Fibroblast of peridontal ligament (primary cell): ENCODE results near the gene S100A10.

ENCODE experiments used
- DNase-seq: peaks from one replicate; pipeline ENCODE4 v3.0.0-alpha.2; 2010; ENCODE audit errors: extremely low read depth

S100A10 gene

DNA sequence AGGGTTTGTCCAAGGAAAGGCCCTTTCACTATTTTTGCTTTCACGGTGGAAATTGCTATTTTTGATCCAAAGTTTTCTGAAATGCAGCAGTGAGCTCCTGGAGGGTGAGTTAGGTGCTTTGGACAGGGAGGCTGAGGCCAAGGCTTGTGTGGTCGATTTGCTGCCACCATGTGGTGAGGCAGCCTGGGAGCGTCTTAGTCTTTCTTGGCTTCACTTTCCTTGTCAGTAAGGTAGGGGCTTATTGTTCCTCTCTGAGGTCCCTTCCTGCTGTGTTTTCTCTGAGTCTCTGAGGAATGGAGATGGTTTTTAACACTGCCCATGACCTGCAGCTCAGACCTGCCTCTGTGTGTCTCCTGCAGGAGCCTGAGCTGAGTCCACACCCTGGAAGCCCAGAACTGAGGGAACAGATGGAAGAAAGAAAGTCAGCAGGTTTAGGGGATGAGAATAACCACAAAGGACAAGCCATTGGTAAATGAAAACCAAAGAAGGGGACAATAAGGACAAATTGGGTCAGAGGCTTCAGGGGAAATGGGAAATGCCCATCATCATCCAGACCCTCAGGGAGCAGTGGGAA, 20.1 kb upstream of the S100A10 start:
- DNase-seq, result peak; percentile 50

DNA sequence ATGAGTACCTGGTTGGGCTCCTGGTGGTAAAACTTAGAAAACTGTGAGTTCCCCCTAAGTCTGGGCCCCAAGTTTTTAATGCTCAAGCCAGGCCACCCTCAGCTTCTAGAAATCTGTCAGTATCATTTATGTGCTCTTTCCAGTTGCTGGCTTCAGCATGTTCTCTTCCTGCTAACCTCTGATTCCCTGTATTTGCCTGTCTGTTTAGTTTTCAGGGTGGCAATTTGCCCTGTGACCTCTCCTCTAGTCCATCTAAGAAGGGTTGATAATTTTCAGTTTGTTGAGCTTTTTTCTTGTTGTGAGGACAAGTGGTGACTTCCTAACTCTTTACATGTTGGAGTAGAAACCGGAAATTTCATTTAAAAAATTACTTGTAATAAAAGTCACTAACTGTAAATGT, 16.0 kb upstream of the S100A10 start:
- no peak for DNase-seq

DNA sequence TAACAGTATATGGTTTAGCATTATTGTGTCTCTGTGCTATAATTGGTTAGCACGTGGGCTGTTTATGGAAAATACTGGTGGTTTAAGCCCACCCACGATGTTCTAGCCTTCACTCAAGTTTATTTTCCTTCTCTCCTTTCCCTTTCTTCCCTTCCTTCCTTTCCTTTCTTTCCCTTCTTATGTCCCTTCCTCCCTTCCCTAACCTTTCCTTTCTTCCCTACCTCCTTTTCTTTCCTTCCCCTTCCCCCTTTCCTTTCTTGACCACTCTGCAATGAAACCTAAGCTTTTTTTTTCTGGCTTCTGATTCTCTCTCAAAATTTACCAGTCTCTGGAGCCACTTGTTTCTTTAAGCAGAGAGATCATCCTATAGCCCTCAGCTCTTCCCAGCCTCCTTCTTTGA, 13.4 kb upstream of the S100A10 start:
- DNase-seq, result no peak

DNA sequence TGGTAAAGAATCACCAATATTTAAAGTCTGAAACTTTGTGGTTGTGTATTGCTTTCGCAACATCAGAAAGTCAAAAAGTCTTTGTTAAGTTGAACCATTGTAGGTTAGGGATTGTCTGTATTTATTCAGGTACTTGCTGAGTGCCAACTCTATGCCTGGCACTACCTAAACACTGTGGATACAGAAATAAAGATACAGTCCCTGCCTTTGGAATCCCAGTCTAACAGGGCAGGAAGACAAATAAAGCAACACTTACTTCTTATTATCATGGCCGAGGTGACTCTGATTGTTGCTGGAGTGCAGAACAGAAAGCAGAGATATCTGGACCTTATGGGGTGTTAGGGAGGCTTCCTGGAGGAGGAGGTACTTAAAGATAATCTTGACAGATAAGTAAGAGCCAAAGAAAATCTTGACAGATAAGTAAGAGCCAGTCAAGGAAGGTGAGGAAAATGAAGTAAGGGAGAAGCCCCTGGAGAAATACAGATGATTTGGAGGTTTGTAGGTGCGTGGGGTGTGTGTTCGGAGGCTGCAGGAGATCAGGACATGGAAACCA, 11.8 kb upstream of the S100A10 start:
- no peak for DNase-seq

DNA sequence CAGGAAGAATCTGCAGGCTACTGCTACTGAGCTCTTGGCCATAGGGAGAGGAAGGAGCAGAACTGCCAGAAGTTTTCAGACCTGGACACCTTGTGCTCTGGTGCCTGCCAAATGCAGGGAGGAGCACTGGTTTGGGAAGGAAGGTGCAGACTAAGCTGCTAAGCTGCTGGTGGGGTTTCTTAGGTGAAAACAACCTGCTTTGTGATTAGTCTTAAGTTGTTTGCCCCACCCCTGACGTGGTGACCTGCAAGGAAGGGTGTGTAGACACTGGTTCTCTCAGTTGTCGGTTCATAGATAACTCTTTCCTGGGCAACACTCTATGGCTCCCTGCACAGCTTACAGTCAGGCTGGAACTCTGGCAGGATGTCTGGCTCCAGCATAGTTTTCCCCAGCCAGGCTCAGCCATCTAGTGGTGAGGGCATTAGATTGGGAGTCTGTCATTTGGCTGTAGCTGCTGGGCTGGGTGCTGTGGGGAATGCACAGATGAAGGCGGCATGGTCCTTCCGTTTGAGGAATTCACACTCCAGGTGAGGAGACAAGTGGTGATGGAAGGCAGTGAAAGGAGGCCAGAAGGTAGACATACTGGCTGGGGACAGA, 10.3 kb upstream of the S100A10 start:
- DNase-seq, result no peak

GRCh38 chr1:152002960-152003359, 9.3 kb upstream of the S100A10 start:
- no peak for DNase-seq

- peak; percentile 100 for DNase-seq
Observed at GRCh38 chr1:152001631-152002584, 8.2 kb upstream of the S100A10 start.

GRCh38 chr1:152000964-152001630, 7.4 kb upstream of the S100A10 start:
- no peak for DNase-seq

GRCh38 chr1:151998611-151999362, 5.1 kb upstream of the S100A10 start:
- no peak for DNase-seq

GRCh38 chr1:151997284-151997570, 3.6 kb upstream of the S100A10 start:
- no peak for DNase-seq

GRCh38 chr1:151995774-151996173, 2.1 kb upstream of the S100A10 start:
- peak; percentile 50 for DNase-seq

- peak; percentile 100 for DNase-seq
Observed at GRCh38 chr1:151994956-151995355, 1.3 kb upstream of the S100A10 start.

DNA sequence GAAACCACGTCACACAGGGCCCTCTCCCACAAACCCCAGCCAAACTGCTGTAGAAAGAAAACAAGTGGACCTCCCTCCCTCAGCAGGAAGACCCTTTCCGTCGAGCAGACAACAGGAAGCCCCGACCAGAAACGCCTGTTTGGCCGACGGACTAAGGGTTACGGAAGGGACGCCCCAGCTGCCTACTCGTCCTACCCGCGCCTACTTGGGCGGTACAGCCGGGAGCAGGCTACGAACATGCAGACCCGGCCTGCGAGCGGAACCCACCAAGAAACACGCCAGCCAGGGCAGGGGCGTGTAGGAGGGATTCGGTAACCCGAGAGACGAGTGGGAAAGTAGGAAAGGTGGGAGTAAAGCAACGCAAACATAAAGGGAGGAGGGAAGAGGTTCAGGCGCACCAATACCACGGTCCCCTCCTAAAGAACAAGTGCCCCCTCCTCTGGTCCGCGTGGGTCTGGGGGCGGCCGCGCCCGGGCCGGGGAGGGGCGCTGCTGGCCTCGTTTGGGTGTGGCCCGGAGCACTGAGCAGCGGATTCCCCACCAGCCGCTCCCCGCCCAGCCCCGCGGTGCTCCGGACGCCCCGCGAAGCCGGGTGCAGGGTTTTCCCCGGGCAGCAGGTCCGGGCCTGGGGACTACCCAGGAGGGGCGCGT, 450 bp downstream of the S100A10 start:
- DNase-seq, result no peak

DNA sequence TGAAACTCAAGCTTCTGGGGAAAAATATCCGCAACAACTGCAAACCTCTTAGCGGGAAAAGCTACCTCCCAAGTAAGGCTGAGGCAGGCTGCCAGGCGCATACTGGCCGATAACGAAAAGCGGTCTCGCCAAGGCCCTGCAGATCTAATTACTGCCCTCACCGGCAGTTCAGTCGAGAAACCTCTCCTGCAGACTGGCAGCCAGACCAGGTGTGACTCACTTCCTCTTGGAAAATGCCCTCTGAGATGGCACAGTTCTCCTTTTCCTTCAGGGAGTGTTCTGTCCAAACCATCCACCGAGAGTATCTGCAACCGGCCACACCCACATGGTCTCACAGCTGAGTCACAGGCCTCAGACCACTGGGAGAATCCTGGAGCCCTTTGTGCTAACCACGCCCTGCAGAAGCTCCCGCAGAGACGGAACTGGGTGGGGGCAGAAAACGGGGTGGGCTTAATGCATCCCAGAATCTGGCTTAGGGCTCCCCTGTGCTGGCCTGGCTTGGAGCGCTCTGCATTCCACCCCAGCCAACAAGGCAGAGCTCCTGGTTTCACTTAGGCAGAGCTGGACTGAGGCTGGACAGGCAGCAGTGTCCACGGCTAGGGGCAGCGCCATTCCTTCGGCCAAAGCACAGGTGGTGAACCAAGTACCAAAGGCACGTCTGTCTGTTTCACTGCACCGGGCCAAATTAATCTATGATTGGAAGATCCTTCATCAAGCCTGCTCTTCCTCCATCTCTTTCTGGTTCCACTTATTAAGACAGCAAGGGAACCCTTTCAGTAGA, 1.2 kb downstream of the S100A10 start:
- peak; percentile 83 for DNase-seq

DNA sequence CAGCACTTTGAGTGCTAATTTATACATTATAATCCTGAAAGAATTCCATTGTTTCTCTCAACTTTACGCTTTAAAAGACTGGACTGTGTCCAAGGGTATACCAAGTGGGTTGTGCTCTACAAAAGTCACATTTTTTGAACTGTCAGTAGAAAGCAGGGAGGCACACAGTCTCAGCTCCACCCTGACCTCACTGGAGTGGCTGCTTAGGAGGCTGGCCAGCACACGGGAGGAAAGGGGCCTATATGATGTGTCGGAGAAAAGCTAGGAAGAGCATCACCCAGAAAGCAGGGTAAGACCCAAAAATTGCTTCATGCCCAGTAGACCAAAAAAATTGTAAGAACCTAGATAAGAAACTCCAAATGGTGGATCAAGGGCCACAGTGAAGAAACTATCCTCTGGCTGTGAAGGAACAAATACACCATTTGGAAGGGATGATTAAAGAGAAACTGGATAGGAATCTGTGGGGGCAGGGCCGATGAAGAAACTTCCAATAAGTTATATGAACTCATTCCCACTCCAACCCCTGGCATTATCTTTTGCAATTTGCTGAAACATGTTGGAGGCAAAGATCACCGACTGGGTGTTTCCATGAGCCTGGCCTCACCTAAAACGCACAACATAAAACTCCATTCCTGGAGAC, 1.9 kb downstream of the S100A10 start:
- DNase-seq, result no peak

DNA sequence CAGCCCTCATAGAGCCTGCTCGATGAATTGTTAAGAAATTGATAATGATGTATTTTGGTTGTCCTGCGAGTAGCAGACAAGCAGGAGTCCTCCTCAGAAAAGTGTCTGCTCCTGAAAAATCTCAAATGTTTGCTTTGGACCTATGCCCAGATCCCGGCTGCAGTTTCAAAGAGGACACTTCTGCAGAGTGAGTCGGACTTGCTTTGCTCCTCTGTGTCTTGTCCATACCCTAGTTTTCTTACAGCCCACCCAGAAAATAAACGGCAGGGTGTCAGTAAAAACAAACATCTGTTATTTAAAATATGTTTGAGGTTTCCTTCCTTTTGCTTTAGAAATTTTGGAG, 2.8 kb downstream of the S100A10 start:
- DNase-seq, result peak; percentile 64

DNA sequence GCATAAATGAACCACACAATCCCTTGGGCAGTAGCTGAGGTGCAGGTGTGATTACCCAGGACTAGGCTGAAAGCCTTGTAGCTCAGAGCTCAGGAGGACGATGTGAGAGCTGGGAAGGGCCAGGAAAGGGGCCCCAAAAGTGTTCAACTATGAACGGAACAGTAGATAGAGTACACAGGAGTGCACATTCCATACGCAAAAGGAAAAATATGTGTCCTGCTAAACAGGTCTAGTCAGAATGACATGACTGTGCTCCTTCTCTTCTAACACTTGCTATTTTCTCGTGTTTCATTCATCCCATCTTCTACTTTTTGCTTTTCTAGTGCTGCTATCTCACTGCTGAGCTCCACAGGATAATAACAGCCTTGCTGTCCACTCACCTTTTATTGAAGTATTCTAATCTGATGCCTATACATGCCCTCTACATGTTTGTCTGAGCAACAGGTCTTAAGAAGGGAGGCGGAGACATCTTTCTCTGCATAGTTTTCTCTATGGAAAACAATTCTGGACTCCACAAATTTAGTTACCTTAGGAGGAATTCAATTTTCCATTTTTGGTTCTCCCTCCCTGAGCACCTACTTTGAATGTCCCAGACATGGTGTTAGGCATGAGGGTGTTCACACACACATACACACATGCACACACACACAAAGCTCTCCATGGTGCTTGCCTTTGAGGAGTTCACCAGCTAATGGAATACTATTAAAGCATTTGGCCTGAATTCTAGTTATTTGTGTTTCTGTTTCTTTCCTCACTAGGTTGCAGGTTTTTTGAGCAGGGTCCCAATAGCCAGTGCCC, 3.4 kb downstream of the S100A10 start:
- DNase-seq, result no peak

DNA sequence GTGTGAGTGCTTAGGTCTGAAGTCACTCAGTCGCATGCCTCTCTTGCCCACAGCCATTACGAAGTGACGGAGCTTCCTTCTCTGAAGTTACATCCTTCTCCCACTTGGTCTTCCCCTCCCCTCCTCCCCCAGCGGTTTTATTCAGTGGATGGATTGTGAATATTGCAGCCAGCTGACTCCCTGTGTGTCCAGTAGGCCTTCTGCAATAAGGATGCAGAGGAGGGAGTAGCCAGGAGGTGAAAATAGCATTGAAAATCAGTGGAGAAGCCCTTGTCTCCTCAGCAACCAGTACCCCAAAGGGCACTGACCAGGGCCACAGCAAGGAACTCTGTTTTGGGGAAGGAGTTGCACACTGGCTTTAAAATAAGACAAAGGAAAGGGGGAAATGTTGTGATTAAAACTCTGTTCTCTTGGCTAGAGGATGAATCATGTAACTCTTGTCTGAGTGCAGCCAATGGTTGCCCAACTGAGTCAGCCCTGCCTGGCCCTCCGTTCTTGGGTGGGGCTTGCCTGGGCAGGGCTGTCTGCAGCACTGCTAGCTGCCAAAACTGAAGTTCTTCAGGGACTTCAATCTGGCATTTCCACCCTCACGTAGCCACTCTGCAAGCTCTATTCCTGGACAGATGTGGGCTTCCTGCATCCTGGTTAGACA, 4.3 kb downstream of the S100A10 start:
- peak; percentile 86 for DNase-seq
